ENCODE data around the gene NLRC3. TPM values are rescaled to one million over a fixed set of nuclear protein-coding genes. Genes with fewer than 3 reads are reported as not detected.

NLRC3 gene
- total RNA-seq, 3 donors from 2014 or later (not counting 1 experiment from before 2014, with no cell fraction given) = 98.8 to 145 (median 133) TPM

DNA sequence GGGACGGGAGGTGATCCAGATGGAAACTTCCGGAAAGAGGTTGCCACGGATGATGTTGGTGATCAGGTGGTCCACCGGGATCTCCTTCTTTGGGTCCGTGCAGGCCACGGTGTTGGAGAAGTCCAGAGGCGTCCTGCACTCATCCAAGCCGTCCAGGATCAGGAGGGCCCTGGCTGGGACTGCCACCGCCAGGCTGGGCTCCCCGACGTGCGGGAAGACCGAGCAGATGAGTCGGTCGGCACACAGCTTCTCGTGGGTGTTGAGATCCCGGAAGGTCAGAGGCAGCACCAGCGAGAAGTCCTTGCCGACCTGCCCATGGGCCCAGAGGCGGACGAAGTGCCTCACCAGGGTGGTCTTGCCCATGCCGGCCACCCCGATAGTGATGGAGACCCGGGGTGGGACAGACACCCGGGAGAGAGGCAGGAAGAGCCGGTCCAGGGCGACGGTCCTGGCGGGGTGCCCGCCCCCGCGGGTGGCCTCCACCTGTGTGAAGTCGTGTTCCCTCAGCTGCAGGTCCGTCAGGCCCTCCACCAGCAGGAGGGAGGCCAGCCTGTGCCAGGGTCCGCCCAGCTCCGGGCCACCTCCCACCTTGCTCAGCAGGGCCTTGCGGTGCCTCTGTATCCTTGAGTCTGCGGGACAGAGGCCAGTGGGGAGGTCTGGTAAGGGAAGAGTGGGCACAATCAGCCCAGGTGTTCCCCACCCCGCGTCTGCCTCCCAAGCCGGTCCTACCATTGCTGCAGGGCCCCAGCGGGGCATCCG, 12.9 kb downstream of the NLRC3 start:
- Histone ChIP-seq H3K27me3 (ENCODE audit: control insufficient read depth, insufficient read depth, low read length) (no peaks in the 10 kb centered on the region), H3K27ac (ENCODE audit: low read length) (no peak overlapping the region), H3K36me3 (ENCODE audit: control insufficient read depth, insufficient read depth, low read length) (peaks cover 67% of the 10 kb centered on the region), H3K4me1 (ENCODE audit: control insufficient read depth, insufficient read depth, low read length) (no peaks in the 10 kb centered on the region), H3K4me3 (ENCODE audit: low read length) (no peak overlapping the region), H3K9me3 (ENCODE audit: control insufficient read depth, insufficient read depth, low read length) (no peaks in the 10 kb centered on the region)
- peaks cover 4 to 5% of the 10 kb centered on the region in 2 donors for H3K4me1 Mint-ChIP-seq
- no peaks in the 10 kb centered on the region for H3K36me3 Mint-ChIP-seq
- ATAC-seq = no peak
- TF ChIP-seq CTCF (IDR thresholded peaks at IDR 0.05) = no peak
- WGBS (ENCODE audit: insufficient coverage) = 96% methylated on average over 43 of the region's 43 CpGs
- no peak overlapping the region for H3K4me3 Mint-ChIP-seq
- H3K27ac Mint-ChIP-seq = no peak overlapping the region
- no peaks in the 10 kb centered on the region for H3K27me3 Mint-ChIP-seq (ENCODE audit: low read depth in 2 of 2)
- H3K9me3 Mint-ChIP-seq = no peaks in the 10 kb centered on the region
- DNase-seq = no peak
- intact Hi-C loops (cut with micrococcal nuclease) = no loop called here

- DNase-seq (no peak), ATAC-seq (no peak)
- intact Hi-C loops (cut with micrococcal nuclease) = no loop called here
- no peak overlapping the region for H3K27ac Mint-ChIP-seq
- no peaks in the 10 kb centered on the region for H3K9me3 Mint-ChIP-seq
- no peaks in the 10 kb centered on the region for H3K27me3 ChIP-seq (ENCODE audit: control insufficient read depth, insufficient read depth, low read length)
- peaks cover 4 to 5% of the 10 kb centered on the region in 2 donors for H3K4me1 Mint-ChIP-seq
- 98% methylated on average over 29 of the region's 29 CpGs for WGBS (ENCODE audit: insufficient coverage)
- no peak overlapping the region for H3K4me3 ChIP-seq (ENCODE audit: low read length)
- no peak overlapping the region for H3K4me3 Mint-ChIP-seq
- H3K9me3 ChIP-seq (ENCODE audit: control insufficient read depth, insufficient read depth, low read length) = no peaks in the 10 kb centered on the region
- H3K27ac ChIP-seq (ENCODE audit: low read length) = no peak overlapping the region
- no peaks in the 10 kb centered on the region for H3K36me3 Mint-ChIP-seq
- H3K4me1 ChIP-seq (ENCODE audit: control insufficient read depth, insufficient read depth, low read length) = no peaks in the 10 kb centered on the region
- TF ChIP-seq CTCF (IDR thresholded peaks at IDR 0.05) = no peak
- peaks cover 74% of the 10 kb centered on the region for H3K36me3 ChIP-seq (ENCODE audit: control insufficient read depth, insufficient read depth, low read length)
- H3K27me3 Mint-ChIP-seq (ENCODE audit: low read depth in 2 of 2) = no peaks in the 10 kb centered on the region
These were observed 14.2 kb downstream of the NLRC3 start for GRCh38 chr16:3562914-3563480.

DNA sequence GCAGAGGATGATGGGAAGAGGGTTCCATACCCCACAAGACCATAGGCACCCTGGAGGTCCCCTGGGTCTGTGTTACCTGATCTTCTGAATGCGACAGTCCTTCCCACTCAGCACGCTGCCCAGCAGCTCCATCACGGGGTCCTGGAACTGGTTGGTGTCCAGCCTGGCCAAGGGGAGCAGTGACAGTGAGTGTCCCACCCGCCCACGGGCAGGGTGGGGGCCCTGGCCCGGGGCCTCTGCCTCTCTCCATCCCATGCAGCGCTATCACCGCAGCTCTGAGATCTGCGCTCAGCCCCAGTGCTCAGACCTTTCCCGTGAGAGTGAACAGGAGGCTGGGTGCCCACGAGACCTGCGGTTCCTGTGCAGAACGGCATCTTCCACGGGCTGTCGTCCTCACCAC, 15.6 kb downstream of the NLRC3 start:
- ATAC-seq = no peak
- no peak for DNase-seq
- Histone ChIP-seq H3K9me3 (ENCODE audit: control insufficient read depth, insufficient read depth, low read length) (no peaks in the 10 kb centered on the region), H3K4me3 (ENCODE audit: low read length) (no peak overlapping the region), H3K4me1 (ENCODE audit: control insufficient read depth, insufficient read depth, low read length) (no peaks in the 10 kb centered on the region), H3K36me3 (ENCODE audit: control insufficient read depth, insufficient read depth, low read length) (peaks cover 82% of the 10 kb centered on the region), H3K27me3 (ENCODE audit: control insufficient read depth, insufficient read depth, low read length) (no peaks in the 10 kb centered on the region), H3K27ac (ENCODE audit: low read length) (no peak overlapping the region)
- no peaks in the 10 kb centered on the region for H3K36me3 Mint-ChIP-seq
- no peaks in the 10 kb centered on the region for H3K27me3 Mint-ChIP-seq (ENCODE audit: low read depth in 2 of 2)
- H3K4me1 Mint-ChIP-seq = peaks cover 4 to 5% of the 10 kb centered on the region in 2 donors
- intact Hi-C loops (cut with micrococcal nuclease) = no loop called here
- no peak overlapping the region for H3K27ac Mint-ChIP-seq
- no peaks in the 10 kb centered on the region for H3K9me3 Mint-ChIP-seq
- 95% methylated on average over 15 of the region's 15 CpGs for WGBS (ENCODE audit: insufficient coverage)
- no peak for TF ChIP-seq CTCF (IDR thresholded peaks at IDR 0.05)
- H3K4me3 Mint-ChIP-seq = no peak overlapping the region

Data from natural killer cell (primary cell).